Measurements from ENCODE around the gene IGF1.

Gene IGF1

DNA sequence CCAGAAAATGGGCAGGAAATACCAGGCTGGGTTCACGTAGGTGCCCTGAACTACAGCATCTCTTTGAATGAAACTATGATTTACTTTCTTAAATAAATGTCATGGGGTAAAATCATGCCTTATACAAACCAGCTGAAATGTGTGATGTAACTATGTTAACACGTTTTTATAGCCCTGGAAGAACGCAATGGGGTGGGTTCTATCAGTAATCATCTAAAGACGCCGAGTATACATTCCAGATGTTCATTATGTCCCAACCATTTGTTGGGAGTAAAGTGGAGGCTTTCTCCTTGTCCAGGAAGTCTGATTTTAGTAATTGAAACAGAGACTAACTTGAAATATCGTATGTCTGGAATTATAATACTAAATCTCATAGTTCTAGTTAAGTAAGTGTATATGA is 16.2 kb upstream of the IGF1 start:
- no peak for DNase-seq

DNA sequence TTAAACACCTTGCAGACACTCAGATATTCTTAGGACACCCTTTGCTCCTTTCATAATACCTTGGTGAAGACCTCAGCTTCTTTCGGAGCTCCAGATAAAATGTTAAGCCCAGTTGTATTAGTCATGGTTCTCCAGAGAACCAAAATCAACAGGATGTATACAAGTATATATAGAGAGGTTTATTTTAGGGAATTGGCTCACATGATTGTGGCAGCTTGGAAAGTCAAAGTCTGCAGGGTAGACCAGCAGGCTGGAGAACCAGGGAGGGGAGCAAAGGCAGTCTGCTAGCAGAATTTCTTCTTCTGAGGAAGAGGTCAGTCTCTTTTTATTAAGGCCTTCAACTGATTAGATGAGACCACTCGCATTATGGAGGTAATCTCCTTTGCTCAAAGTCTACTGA is 6.9 kb upstream of the IGF1 start:
- DNase-seq, result peak; percentile 42 to 70 (median 64)

DNA sequence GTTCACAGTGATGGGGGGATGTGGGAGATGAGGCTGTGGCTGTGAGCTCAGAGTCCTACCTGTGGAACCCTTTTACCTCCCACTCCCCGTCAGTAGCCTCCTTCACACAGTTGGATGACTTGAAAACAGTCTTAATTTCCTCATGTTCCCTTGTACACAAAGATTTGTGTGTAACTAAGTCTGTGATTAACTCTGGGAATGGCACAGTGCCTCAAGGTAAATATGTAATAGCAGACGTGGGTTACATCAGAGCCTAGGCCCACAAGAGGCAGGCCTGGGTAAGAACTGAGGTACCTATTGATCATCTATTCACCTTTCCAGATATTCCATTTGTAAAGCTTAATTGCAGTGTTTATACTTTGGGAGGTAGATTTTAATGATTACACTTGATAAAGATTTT is 5.8 kb upstream of the IGF1 start:
- DNase-seq, result no peak

DNA sequence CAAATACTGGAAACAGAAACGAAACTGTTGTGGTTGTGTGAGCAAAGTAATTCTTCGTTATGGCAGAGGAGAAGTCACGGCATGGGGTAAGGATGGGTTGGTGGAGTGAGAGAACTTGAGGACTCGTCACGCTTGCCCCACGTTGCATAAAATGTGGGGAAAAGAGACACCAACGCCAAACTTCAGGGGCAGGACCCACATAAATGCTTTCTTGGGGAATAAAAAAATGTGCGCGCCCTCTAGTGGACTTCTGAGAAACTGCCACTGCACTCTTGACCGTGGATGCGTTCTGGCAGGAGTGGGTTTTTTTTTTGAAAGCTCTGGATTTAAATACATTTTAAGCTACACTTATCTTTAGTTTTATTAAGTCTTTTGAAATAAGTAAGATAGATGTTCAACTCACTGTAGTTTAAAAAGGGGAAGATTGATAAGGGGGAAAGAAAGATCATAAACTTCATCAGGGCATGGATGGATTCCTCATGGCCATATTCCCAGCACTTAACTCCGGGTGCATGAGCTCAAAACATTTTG is 4.1 kb upstream of the IGF1 start:
- DNase-seq, result peak; percentile 83 to 91 (median 88)

DNA sequence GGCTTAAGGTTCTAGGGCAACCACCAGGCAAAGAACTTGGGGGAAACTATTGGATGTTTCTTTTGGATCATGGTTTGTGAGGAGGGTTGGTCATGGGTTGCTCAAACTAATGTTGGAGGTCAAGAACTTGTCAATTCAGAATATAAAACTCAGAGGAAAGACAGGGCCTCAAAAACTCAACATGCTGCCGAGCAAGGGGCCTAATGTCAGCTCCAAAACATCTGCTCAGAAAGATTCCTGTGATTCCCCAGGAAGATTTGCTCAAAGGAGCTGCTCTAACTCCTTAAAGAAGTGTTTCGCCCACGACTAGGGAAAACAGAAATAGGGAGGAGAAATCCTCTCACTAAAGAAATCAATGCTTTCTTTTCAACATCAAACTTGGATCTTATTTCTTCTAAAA is 3.7 kb upstream of the IGF1 start:
- DNase-seq, result no peak

DNA sequence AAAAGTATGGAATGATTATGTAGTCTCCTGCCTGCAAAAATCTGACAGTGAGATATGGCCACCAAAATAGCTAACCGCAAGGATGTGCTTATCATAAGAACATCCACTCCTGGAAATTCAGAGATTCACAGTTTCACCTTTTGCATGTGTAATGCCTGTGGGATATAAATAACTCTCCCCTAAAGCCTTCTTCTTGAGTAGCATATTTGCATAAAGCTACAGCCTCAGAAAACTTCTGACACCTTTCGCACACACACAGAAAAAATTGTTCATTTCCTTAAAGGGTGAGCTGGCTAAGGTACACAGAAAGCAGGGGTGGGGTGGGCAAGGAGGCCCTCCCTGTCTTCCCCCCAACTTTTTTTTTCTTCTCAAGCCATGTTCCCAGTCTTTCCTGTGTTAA is 3.1 kb upstream of the IGF1 start:
- DNase-seq, result no peak

DNA sequence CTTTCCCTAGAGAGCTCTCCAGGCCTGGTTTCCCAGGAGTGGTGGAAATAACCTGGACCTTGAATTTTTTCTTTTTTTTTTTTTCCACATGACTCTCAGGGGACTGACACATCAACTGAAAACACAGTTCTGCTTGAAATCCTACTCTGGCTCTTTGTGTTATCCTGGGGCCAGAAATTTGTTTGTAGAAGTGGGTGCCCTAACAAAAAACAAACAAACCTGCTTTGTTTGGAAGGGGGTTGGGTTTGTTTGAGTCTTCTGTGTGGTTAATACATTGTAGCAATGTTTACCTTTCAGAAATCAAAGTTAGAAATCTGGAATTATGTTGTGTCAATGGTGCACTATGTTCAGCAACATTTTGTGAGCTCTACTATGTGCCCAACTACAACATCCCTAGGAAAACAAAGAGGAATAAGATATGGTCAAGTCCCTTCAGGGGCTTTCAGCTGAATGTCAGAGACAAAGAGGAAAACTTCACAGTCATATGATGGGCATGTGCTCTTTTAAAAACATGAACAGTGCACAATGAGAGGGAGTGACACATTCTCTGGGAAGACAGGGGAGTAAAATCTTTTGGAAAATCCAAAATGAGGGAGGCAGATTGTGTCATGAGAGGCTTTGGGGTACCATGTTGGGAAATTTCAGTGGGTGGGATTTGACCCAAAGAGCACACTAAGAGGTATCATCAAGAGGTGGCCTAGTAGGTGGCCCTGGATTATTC is 1.5 kb upstream of the IGF1 start:
- DNase-seq, result peak in 1 of 4 experiments; percentile 35

DNA sequence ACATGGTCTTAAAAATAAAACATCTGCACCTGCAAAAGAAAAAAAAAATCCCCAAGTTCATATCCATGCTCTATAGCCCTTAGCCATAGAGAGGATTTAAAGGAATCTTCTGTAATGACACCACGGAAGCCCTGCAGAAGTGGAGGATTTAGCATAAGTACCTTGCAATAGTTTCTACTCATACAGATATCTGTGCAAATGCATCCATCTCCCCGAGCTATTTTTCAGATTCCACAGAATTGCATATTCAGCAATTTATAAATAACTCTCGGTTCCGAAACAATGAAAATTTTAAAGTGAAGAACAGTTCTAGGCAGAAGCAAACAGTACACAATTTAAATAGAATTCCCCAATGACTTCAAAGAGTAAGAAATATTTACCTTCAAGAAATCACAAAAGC is 424 bp downstream of the IGF1 start:
- DNase-seq, result no peak

DNA sequence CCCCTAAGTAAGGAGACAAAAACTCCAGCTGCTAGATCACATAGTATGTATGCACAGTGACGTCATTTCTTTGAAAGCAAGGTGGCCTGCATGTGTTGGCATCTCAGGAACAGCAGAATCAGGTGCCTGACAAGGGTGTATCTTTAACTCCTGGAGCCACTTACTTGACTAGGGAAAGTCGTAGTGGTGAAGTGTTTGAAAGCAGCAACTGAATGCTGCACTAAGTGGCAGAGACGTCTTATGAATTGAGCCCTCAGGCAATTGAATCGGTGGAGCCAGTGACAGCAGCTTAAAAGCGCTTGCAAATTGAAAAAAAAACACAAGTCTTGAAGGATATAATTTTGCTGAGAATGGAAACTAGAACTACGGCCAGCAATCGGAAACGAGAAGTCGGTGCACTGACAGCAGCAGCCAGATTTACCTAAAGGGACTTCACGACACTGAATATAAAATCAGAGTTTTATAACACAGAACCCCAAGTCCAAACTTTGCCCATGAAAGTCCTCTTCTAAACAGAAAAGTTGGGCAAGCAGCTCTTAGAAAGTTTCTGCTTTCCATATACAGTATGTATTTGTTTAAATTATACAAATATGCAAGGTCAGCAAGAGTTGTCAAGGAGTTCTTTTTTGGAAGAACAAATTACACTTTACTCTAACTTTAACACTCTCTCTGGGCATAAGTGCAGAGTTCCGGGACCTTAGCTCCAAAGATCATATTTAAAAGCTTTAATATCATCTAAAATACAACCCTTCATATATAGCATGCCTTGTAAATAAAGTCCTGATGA is 1.1 kb downstream of the IGF1 start:
- peak in 3 of 4 experiments; percentile 29 to 37 (median 33) for DNase-seq

DNA sequence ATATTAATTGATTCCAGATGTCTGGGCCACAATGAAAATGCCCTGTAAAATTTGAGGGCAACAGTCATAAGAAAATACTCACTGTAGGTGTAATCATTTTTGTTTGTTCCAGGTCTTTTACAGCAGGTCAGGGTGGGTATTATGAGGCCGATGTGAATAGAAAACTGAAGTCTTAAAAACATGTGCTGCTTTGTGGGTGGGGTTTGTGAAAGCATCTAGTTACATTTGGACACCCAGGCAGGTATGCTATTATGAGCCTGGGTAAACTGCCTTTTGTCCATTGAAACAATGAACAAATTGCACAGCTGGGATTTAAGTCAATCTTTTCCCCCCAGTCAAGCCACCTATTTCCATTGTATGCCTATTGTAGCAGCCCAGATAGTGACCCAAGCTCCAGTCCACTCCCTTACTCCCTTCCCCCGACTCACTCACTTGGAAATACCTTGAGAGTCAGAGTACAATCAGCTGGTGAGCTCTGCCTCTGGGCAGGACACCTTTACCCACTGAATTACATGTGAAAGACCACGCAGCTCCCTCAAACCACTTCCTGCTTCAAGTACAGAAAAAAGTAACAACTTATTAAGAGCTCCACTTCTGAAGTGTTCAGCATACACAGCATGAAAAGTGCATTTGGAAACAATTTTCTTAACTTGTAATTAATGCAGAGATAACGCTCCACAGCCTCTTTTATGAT is 1.8 kb downstream of the IGF1 start:
- no peak for DNase-seq

DNA sequence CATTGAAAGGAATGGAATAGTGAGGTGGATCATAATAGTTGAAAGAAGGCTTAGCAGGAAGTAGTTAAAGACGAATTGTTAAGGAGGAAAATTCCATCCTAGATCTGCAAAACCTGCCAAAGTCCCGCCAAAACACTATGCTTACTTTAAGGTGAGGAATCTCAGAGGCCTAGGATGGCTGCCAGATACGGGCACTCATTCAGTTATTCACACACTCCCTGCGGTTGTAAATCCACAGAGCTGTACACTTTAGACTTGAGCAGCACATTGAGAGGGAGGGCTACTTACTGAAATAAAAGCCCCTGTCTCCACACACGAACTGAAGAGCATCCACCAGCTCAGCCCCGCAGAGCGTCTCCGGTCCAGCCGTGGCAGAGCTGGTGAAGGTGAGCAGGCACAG is 5.0 kb downstream of the IGF1 start:
- DNase-seq, result no peak

DNA sequence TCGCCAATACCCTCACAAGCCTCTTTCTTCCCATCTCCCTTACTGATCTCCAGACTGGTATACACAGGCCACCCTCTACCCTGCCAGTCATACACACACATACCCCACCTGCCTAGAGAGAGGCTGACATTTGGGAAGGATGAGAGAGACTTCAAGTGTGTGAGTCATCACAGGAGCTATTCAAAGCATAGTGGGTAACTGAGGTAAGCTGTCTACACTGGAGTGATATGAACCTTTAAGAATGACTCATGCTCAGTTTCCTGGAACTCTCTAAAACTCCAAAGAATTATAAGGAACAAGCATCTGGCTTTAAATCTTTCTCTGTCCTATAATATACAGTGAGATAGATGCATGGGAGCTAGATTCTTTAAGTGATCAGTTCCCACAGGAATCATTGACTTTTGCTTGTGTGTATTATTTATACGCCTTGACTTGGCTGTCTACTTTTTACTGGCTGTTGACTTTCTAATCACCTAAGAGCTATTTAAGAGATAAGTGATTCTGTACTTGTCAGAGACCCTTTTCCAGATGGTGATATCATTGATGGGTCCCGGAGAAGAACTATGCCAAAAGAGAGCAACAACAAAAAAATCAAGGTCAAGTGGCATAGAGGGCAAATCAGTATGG is 5.8 kb downstream of the IGF1 start:
- no peak for DNase-seq

DNA sequence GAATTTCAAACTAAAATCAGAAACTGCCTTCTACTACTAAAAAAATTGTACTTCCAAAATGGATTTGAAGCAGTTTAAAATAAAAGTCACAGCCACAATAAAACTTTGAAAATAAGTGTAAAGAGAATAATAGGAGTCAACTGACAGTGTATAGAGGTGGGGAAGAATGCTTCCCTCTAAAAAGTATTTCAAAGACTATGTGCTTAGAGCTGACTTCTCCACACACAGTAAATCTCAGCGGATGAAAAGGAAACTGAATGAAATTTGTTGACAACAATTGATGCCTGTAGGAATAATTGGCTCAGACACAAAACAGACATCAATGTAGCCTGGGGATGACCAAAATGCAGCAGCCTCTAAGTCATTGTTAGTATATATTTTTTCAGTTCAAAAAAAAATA is 7.9 kb downstream of the IGF1 start:
- no peak for DNase-seq

DNA sequence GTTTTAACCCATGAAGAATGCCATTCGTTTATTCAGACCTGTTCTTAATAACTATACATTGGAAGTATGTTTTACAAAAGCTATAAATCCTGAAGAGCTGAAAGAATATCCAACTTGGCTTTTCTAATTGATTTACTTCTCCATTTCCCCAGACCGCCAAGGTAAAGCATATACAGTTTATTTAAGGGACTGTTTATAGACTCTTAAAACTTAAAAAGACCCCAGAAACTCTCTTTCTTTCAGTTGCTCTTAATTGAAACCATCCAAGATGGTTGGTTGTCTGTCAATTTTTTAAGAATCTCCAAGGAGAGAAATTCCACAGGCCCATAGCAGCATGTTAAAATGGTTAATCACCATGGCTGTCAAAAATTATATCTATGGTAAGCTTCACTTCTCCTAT is 8.8 kb downstream of the IGF1 start:
- DNase-seq, result no peak

DNA sequence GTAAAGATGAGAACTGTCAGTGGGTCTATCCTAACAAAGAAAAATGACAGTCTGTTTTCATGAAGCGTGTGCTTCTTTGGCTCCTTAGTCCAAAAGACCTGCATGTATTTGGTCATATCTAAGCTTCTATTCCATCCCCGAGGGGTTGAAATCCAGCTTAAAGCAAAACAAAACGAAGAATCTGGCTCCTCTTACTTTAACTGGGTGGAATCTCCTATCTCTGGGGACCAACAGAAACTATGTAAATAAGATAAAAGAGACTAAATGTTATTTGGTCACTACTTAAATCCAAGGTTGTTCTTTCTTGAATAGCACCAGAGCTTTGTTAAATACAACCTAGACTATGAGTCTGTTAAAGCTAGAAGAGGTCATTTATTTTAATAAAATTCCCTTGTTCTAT is 9.4 kb downstream of the IGF1 start:
- DNase-seq, result no peak

DNA sequence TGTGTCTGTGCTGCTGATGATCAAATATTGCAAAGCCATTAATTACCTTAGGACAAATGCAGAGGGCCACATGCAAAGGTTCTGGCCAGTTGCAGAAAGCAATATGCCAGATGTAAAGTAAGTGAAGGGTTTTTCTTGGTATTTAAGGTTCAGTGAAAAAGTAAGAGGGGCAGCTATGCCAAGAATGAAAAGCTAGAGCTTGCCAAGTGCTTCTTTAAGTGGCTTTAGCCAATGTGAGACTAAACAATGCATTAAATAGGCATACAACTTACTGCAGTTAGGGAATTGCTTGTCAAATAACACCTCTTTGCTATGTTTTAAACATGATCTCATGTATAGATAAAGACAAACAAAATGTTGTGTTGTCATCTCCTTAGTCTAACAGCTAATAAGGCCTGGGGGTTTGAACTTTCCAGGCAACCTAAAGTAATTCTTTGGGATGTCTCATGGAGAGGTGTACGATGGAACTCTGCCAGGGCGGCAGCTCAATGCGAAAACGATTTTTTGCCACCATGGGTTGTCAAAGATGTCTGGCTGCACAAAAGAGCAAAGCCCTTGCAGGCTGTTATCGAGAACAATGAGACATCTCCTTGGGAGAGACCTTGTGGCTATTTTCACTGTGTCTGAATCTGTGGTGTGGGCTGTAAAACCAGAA is 12.0 kb downstream of the IGF1 start:
- DNase-seq, result no peak

DNA sequence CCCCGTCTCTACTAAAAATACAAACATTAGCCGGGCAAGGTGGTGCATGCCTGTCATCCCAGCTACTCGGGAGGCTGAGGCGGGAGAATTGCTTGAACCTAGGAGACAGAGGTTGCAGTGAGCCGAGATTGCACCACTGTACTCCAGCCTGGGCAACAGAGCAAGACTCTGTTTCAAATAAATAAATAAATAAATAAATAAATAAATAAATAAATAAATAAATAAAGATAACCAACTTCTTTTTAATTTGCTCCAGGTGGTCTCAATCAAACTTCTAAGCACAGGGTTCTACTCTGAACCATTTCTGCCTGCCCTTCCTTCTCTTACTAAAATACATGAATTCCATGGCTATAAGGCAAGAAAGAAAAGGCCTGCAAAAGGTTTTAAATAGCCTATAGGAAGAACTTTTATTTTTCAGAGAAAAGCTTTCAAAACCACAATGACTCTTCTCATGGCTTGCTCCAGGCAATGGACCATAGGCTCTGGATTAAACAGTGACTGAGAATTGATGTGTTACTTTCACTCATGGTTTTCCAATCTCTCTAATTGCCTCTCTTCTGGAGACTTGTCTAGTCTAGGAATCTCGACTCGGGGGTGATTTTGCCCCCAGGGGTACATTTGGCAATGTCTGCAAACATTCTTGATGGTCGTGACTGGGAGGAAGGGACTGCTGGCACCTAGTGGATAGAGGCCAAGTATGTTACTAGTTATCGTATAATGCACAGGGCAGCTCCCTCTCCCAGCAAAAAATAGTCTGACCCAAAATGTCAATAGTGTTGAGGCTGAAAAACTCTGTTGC is 14.4 kb downstream of the IGF1 start:
- no peak for DNase-seq

DNA sequence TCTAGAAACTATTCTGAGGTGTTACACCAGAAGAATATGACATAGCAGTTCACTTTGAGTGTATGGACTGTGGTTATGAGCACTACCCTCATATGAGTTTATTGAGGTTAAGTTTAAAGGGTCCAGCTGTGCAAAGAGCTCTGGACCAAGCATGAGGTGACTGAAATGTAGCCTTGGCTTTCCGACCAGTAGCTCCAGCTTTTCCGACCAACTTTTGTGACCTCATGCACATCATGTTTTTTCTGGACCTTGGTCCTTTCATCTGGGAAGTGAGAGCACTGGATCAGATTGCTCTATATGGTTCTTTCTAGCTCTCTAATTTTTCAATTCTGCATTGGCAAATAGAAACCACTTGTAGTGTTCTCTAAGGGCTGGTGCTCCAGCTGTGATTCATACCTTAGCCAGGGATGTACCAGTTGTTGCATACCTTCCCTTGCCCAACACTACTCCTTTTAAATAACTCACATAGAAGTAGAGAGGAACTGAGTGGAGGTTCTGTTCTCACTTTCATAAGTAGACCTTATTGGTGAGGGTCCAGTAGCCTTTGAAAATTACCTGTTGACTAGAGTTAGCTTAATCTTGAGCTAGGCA is 16.6 kb downstream of the IGF1 start:
- no peak for DNase-seq

DNA sequence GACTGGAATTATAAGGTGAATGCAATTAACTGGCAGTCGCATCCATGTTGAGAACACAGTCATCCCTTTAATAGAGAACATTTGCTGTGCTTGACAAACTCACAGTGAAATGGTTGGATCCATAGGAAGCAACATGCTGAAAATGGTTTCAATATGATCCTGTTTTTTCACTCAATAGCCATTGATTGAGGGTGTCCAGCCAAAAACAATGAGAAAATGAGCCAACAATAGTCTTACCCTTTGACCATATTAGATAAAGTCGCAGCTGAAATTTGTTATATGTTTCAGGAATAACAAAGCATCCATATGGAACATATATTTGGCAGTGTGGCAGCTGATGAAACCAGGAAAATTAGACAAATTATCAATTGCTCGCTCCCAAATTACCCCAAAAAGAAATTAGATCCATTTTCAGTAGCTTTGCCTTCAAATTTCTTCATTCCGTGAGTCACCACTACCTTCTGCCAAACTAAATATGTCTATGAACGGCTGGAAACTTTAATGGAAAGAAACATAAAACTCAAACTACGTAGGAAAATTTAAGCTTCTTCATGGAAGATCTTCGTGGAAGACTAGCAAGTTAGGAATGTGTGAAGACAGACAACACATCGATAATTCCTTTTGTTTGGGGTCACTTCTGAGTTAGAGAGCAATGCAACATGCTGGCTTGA is 17.4 kb downstream of the IGF1 start:
- no peak for DNase-seq

DNA sequence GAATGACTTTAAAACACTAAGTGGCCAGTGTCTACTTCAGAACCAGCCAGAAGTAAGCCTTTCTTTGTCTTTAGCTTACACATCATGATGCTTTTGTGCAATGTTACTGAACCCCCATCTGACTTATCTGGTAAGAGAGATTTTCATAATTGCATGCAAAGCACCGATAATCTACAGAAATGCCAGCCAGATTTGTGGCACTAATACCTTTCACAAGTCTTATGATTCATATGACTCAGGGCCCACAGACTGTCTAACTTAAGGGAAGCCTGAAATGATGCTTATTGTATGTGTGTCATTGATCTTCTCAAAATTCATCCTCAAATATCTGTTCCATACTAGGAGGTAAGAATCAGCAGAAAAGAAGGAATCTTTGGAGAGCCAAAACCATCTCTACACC is 18.0 kb downstream of the IGF1 start:
- no peak for DNase-seq

DNA sequence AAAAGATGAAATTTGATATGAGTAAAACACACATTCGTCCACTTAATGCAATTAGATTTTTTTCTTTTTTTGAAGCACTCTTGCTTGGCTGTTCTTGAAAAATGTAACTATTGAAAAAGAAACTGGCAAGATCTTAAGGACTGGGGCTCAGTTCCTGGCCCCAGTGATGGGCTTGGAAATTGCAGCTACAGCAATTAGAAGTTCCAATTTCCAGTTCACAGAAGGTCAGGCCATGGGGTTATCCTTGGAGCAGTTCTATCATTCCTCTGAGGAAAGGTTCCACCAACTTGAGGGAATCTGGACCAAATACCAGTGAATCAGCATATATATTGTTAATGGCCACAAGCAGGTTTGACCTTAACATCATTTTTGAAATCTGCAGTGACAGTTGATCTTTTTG is 18.9 kb downstream of the IGF1 start:
- DNase-seq, result no peak

Measured in suppressor macrophage (primary cell).